ACC112 (cell line): ENCODE measurements around the gene MYLK.

Experiments used
- H2AFZ ChIP-seq: fragments of 200-600 bp; sonication (generic); one replicate; pipeline ENCODE4 v1.6.0; 2017; ENCODE audit warnings: antibody characterized with exemption, low read length; ENCODE audit not compliant: unreplicated experiment
- H3K27ac ChIP-seq: fragments of 200-600 bp; sonication (generic); 2 replicates; pipeline ENCODE4 v1.5.1; 2014; ENCODE audit warnings: low read depth, mild to moderate bottlenecking, antibody characterized with exemption, low read length, moderate library complexity
- H3K27me3 ChIP-seq: fragments of 200-600 bp; sonication (generic); 2 replicates; pipeline ENCODE4 v1.6.1; 2014; ENCODE audit warnings: mild to moderate bottlenecking, antibody characterized with exemption, low read length, moderate library complexity, mixed read lengths; ENCODE audit not compliant: insufficient read depth
- H3K36me3 ChIP-seq: fragments of 200-600 bp; sonication (generic); 2 replicates; pipeline ENCODE4 v1.6.1; 2016; ENCODE audit warnings: mild to moderate bottlenecking, antibody characterized with exemption, low read length, moderate library complexity, mixed read lengths; ENCODE audit not compliant: insufficient read depth
- H3K4me1 ChIP-seq: fragments of 200-600 bp; sonication (generic); one replicate; pipeline ENCODE4 v1.6.1; 2016; ENCODE audit warnings: low read length, mixed read lengths; ENCODE audit not compliant: insufficient read depth, unreplicated experiment, control insufficient read depth
- H3K4me3 ChIP-seq: fragments of 200-600 bp; sonication (generic); 2 replicates; pipeline ENCODE4 v1.5.1; 2014; ENCODE audit warnings: mild to moderate bottlenecking, low read depth, low read length
- H3K79me2 ChIP-seq: fragments of 200-600 bp; sonication (generic); one replicate; pipeline ENCODE4 v1.6.0; 2016; ENCODE audit warnings: low read length; ENCODE audit not compliant: control insufficient read depth, unreplicated experiment, insufficient read depth

Gene MYLK

GRCh38 chr3:123765475-123766128 is 118.5 kb downstream of the MYLK start:
- Histone ChIP-seq H3K27ac (peak overlapping the region; percentile 12; the same call in 1 of the 2 replicates), H3K4me1 (peaks cover 9% of the 10 kb centered on the region), H3K36me3 (no peaks in the 10 kb centered on the region), H2AFZ (no peak overlapping the region), H3K27me3 (no peaks in the 10 kb centered on the region), H3K79me2 (no peaks in the 10 kb centered on the region), H3K4me3 (no peak overlapping the region)

GRCh38 chr3:123764647-123765046 is 119.5 kb downstream of the MYLK start:
- H3K79me2 ChIP-seq, result no peaks in the 10 kb centered on the region
- H3K4me3 ChIP-seq, result no peak overlapping the region
- no peaks in the 10 kb centered on the region for H3K27me3 ChIP-seq
- H3K27ac ChIP-seq, result no peak overlapping the region
- no peaks in the 10 kb centered on the region for H3K36me3 ChIP-seq
- H3K4me1 ChIP-seq, result peaks cover 9% of the 10 kb centered on the region
- no peak overlapping the region for H2AFZ ChIP-seq

- Histone ChIP-seq H3K36me3 (no peaks in the 10 kb centered on the region), H3K27ac (no peak overlapping the region), H3K27me3 (no peaks in the 10 kb centered on the region), H2AFZ (no peak overlapping the region), H3K79me2 (no peaks in the 10 kb centered on the region), H3K4me3 (no peak overlapping the region), H3K4me1 (peaks cover 17% of the 10 kb centered on the region)
Observed at GRCh38 chr3:123762805-123763204, 121.3 kb downstream of the MYLK start.

GRCh38 chr3:123760817-123761216 is 123.3 kb downstream of the MYLK start:
- Histone ChIP-seq H3K36me3 (no peaks in the 10 kb centered on the region), H3K27ac (no peak overlapping the region), H2AFZ (no peak overlapping the region), H3K79me2 (no peaks in the 10 kb centered on the region), H3K4me1 (peaks cover 20% of the 10 kb centered on the region), H3K27me3 (no peaks in the 10 kb centered on the region), H3K4me3 (no peak overlapping the region)

GRCh38 chr3:123759871-123760270 is 124.3 kb downstream of the MYLK start:
- peaks cover 17% of the 10 kb centered on the region for H3K4me1 ChIP-seq
- no peaks in the 10 kb centered on the region for H3K36me3 ChIP-seq
- no peak overlapping the region for H3K4me3 ChIP-seq
- no peaks in the 10 kb centered on the region for H3K79me2 ChIP-seq
- H3K27me3 ChIP-seq, result no peaks in the 10 kb centered on the region
- H2AFZ ChIP-seq, result no peak overlapping the region
- H3K27ac ChIP-seq, result no peak overlapping the region

GRCh38 chr3:123759311-123759710 is 124.8 kb downstream of the MYLK start:
- no peak overlapping the region for H3K27ac ChIP-seq

GRCh38 chr3:123758081-123758564 is 126.0 kb downstream of the MYLK start:
- Histone ChIP-seq H3K79me2 (no peaks in the 10 kb centered on the region), H3K36me3 (no peaks in the 10 kb centered on the region), H2AFZ (no peak overlapping the region), H3K27me3 (no peaks in the 10 kb centered on the region), H3K4me1 (peaks cover 17% of the 10 kb centered on the region), H3K27ac (0 out of 2 replicates have a peak overlapping the region, but pooled peaks have one; percentile 12), H3K4me3 (peak overlapping the region; percentile 9; the same call in 1 of the 2 replicates)

More at GRCh38 chr3:123759311-123759710, 124.8 kb downstream of the MYLK start:
- H2AFZ ChIP-seq, result no peak overlapping the region
- peaks cover 17% of the 10 kb centered on the region for H3K4me1 ChIP-seq
- H3K79me2 ChIP-seq, result no peaks in the 10 kb centered on the region
- no peaks in the 10 kb centered on the region for H3K36me3 ChIP-seq
- no peaks in the 10 kb centered on the region for H3K27me3 ChIP-seq
- H3K4me3 ChIP-seq, result no peak overlapping the region

- no peaks in the 10 kb centered on the region for H3K79me2 ChIP-seq
- H2AFZ ChIP-seq, result no peak overlapping the region
- H3K4me1 ChIP-seq, result peaks cover 17% of the 10 kb centered on the region
- peak overlapping the region; percentile 12; the same call in 1 of the 2 replicates for H3K27ac ChIP-seq
- no peaks in the 10 kb centered on the region for H3K27me3 ChIP-seq
- H3K4me3 ChIP-seq, result peak overlapping the region; percentile 9; the same call in 1 of the 2 replicates
- no peaks in the 10 kb centered on the region for H3K36me3 ChIP-seq
Observed at GRCh38 chr3:123757281-123757940, 126.7 kb downstream of the MYLK start.

- H3K79me2 ChIP-seq, result no peaks in the 10 kb centered on the region
- no peaks in the 10 kb centered on the region for H3K27me3 ChIP-seq
- H2AFZ ChIP-seq, result no peak overlapping the region
- no peaks in the 10 kb centered on the region for H3K36me3 ChIP-seq
- H3K4me1 ChIP-seq, result peaks cover 30% of the 10 kb centered on the region
- no peak overlapping the region for H3K4me3 ChIP-seq
- no peak overlapping the region for H3K27ac ChIP-seq
Observed at GRCh38 chr3:123755501-123755900, 128.6 kb downstream of the MYLK start.

- no peak overlapping the region for H3K27ac ChIP-seq
- H3K79me2 ChIP-seq, result no peaks in the 10 kb centered on the region
- no peak overlapping the region for H2AFZ ChIP-seq
- H3K4me1 ChIP-seq, result peaks cover 34% of the 10 kb centered on the region
- no peaks in the 10 kb centered on the region for H3K36me3 ChIP-seq
- H3K4me3 ChIP-seq, result no peak overlapping the region
- no peaks in the 10 kb centered on the region for H3K27me3 ChIP-seq
Observed at GRCh38 chr3:123755085-123755484, 129.0 kb downstream of the MYLK start.

- no peaks in the 10 kb centered on the region for H3K36me3 ChIP-seq
- H3K27ac ChIP-seq, result no peak overlapping the region
- peaks cover 41% of the 10 kb centered on the region for H3K4me1 ChIP-seq
- no peaks in the 10 kb centered on the region for H3K79me2 ChIP-seq
- H2AFZ ChIP-seq, result no peak overlapping the region
- no peak overlapping the region for H3K4me3 ChIP-seq
- H3K27me3 ChIP-seq, result no peaks in the 10 kb centered on the region
Observed at GRCh38 chr3:123753286-123753685, 130.8 kb downstream of the MYLK start.
